Cardiac septum (tissue), 1 donor: Measurements from ENCODE around the gene CINP. TPM values are rescaled to one million over a fixed set of nuclear protein-coding genes. Genes with fewer than 3 reads are reported as not detected.
"Not testable (repeated sequence)": the region's sequence is repeated elsewhere in the genome, so short reads cannot be mapped to it uniquely, and the experiment has no call there.

ENCODE experiments used
- DNase-seq: peaks from one replicate; pipeline ENCODE4 v3.0.0-alpha.2; 2020; ENCODE audit warnings: low spot score
- intact Hi-C: fragments of 100-400 bp; cut with DNase I; formaldehyde crosslinking; loops from one replicate; pipeline ENCODE4 v1.14.0; 2022
- total RNA-seq: library from RNA; stranded (reverse); fragmentation: NEBNext Ultra II Directional; extraction: Animal tissue kit (Norgen Biotek cat#: 25700); gene quantifications from one replicate; pipeline ENCODE4 v1.2.1, GENCODE V29; 2021
- donor health status: DM: no; HTN: no; CAD: no.

The CINP gene
- total RNA-seq, 1 donor from 2014 or later, result 24.5 TPM

GRCh38 chr14:102360388-102360787 is 2.3 kb downstream of the CINP start:
- DNase-seq, result no peak
- intact Hi-C loops, result loop anchor here (5.0 kb wide), 1 partner anchor 38 kb away; no protein-coding TSS in a partner anchor

DNA sequence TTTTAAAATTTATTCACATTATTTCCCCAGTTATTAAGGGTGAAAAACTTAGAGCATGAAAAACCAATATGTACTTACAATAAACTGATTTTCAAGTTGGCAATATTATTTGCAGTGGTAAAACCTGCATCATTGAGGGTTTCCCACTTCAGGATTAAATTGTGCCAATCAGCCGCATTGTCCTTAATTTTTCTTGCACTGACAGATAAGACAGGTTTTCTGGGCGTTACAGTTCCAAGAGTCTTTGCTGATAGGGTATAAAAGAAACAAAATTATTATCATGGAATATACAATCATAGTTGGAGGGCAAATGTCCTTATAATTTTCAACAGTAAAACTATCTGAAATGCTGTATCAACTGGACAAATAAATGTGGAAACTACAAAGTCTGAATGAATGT is 3.3 kb downstream of the CINP start:
- no peak for DNase-seq
- intact Hi-C loops, result no loop called here

GRCh38 chr14:102356280-102356679 is 6.4 kb downstream of the CINP start:
- DNase-seq, result no peak
- intact Hi-C loops, result no loop called here

DNA sequence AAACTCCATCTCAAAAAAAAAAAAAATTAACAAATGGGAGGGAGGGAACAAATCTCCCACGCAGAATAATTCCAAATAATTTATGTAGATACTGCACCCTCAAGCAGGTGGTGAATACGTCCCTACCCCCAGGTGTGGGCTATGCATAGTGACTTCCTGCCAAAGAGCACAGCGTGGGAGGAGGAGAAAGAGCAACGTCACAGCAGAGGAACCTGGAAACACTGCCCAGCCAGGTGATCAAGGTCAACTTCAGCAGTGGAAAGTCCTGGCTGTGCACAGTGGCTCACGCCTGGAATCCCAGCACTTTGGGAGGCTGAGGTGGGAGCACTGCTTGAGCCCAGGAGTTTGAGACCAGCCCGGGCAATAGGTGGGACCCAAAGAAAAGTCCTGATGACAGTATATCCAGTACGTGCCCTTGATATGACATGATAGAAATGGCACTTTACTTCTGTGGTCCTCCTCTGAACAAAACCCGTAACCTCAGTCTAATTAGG is 9.5 kb downstream of the CINP start:
- intact Hi-C loops, result no loop called here
- no peak for DNase-seq

GRCh38 chr14:102352213-102352612 is 10.5 kb downstream of the CINP start:
- intact Hi-C loops, result no loop called here
- no peak for DNase-seq

DNA sequence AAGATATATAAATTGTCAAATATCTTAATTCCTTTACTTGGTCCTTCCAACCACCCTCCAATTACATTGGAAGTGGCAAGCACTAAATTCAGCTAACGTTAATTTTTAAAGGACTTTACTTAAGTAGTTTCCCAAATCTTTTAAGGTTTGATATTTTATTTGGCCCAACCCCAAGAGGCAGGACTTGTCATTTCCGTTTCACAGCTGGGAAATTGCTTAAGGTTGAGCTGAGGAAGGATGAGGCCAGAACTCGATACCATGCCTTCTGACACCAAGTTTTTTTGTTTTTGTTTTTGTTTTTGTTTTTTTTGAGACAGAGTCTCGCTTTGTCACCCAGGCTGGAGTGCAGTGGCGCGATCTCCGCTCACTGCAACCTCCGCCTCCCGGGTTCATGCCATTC is 11.1 kb downstream of the CINP start:
- intact Hi-C loops, DNase-seq: not testable (repeated sequence)

DNA sequence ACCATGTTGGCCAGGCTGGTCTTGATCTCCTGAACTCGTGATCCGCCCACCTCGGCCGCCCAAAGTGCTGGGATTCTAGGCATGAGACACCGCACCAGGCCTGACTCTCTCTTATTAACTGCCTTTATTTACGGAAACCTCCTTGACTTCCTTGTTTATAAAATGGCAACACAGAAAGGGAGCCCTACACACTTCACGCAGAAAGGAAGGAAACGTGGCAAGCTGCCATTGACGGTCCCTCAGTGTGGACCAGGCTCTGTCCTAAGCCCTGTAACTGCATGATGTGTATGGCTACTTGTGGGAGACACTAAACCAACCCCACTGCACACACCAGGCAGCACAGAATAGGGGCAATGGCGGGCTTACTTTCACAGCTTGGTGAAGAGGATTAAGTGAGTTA is 11.7 kb downstream of the CINP start:
- peak; percentile 81 for DNase-seq
- intact Hi-C loops, result no loop called here

DNA sequence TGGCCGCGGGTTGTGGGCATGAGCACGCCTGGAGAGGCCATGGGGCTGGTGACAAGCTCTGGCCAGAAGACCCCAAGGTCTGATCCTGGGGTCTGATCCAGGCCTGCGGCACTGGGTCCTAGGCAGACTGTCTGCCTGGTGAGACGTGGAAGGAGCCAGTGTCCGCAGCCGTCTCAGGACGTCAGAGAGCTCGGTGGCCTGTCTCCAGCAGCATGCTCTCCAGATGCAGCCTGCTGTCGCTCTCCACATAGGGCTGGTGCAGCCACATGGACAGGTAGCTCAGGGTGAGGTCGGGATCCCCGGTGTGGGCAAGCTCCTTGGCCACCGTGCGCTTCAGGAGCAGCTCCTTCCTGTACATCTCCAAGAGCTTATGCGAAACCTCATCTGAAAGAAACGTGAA is 14.3 kb downstream of the CINP start:
- intact Hi-C loops, result no loop called here
- no peak for DNase-seq

- intact Hi-C loops, result no loop called here
- no peak for DNase-seq
These were observed 16.0 kb downstream of the CINP start for GRCh38 chr14:102346645-102347044.

- intact Hi-C loops, result no loop called here
- no peak for DNase-seq
These were observed 17.5 kb downstream of the CINP start for GRCh38 chr14:102345232-102345631.

- DNase-seq, result no peak
- intact Hi-C loops, result no loop called here
These were observed 18.2 kb downstream of the CINP start for GRCh38 chr14:102344485-102344884.

- DNase-seq, result no peak
- intact Hi-C loops, result no loop called here
These were observed 18.6 kb downstream of the CINP start for GRCh38 chr14:102344084-102344483.

DNA sequence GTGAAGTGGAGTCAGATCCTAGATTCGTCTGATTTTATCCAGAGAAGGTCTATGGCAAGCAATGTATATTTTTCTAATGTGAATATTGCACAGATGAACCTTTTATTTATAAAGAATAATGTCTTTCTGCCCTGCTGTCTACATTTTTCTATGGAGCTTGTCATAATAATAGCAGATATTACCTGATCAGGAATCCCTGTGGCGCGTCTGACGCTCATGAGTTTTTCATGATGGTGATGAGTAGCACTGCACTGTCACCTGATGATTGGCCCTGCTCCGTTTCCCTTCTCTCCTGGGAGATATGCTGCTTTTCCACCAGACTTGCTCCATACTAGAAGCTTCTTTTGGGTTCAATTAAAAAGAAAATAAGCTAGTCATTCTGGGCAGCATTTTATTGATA is 20.5 kb downstream of the CINP start:
- intact Hi-C loops, result no loop called here
- DNase-seq, result no peak

DNA sequence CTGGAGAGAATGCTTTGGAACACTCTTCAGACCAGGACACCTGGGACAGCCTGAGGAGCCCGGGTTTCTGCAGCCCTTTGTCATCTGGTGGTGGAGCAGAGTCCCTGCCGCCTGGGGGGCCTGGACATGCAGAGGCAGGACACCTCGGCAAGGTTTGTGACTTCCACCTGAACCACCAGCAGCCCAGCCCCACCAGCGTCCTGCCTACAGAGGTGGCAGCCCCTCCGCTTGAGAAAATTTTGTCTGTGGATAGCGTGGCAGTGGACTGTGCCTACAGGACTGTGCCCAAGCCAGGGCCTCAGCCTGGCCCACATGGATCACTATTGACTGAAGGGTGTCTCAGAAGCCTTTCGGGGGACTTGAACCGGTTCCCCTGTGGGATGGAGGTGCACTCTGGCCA is 21.1 kb downstream of the CINP start:
- intact Hi-C loops, result no loop called here

GRCh38 chr14:102338724-102339123 is 24.0 kb downstream of the CINP start:
- DNase-seq, result no peak
- intact Hi-C loops, result no loop called here

More for the DNA sequence above, 21.1 kb downstream of the CINP start:
- DNase-seq, result no peak

GRCh38 chr14:102335163-102335562 is 27.5 kb downstream of the CINP start:
- intact Hi-C loops, result no loop called here
- no peak for DNase-seq

DNA sequence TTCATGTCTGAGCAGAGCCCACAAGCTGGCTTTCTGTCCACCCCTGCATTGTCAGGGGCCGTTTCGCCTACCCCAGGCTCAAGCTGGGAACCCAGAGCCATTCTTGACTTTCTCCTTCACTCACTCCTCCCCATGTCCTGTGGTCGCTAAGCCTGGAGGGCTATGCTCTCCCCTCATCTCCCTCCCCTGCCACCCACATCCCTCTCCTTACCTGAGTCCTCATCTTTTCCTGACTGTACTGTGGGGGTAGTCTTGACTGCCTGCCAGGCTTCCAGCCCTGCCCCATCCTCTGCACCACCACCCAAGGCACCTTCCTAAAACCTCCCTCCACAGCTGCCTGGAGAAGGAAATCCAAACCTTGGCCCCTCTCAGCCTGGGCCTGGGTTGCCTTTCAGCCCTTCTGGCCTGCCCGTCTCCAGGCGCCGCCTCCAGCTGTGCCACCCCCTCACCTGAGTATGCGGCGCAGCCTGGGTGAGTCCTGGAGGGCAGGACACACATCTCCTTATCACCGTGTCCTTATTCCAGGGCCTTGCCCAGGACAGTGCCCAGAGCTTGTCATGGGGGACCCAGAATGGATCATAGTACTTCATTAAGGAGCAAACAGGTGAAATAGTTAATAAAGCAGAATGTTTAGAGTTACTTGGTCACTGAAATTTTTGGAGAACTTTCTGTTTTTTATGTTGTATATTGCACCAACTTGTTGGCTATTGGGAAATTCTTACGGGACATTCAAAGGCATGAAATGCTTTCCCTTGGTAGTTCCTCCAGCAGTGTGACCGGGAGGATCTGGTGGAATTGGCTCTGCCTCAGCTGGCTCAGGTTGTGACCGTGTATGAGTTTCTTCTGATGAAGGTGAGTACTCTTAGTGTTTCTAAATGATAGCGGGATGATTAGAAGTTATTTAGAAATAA is 28.6 kb downstream of the CINP start:
- DNase-seq, result no peak
- intact Hi-C loops, result no loop called here

DNA sequence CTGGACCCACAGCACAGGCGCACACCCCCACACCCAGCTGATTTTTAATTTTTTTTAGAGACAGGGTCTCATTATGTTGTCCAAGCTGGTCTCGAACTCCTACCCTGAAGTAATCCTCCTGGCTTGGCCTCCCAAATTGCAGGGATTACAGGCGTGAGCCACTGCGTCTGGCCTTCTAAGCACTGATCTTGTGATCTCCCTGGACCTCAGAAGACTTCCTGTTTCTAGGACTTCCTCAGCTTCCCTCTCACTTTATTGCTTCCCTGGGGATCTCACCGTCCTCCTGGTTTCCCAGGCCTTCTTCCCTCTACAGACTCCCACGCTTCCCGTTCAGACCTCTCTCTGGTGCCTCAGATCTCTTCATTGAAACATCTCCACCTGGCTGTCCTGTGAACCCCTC is 29.3 kb downstream of the CINP start:
- no peak for DNase-seq
- intact Hi-C loops, result no loop called here

DNA sequence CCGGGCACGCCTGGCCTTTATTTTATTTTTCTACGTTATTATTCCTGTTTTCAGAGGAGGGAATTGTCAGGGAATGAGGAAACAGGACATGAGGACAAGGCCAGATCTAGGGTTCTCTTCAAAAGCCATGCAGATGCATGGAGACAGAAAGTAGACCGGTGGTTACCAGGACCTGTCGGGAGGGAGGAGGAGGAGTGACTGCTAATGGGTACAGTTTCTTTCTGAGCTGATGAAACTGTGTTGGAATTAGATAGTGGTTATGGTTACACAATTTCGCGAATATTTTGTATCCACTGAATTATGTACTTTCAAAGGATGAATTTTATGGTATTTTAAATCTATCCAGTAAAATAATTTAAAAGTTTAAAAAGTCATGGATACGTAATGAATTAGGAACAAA is 31.9 kb downstream of the CINP start:
- no peak for DNase-seq
- intact Hi-C loops, result no loop called here

- intact Hi-C loops, DNase-seq: not testable (repeated sequence)
These were observed 33.3 kb downstream of the CINP start for GRCh38 chr14:102329381-102329780.

DNA sequence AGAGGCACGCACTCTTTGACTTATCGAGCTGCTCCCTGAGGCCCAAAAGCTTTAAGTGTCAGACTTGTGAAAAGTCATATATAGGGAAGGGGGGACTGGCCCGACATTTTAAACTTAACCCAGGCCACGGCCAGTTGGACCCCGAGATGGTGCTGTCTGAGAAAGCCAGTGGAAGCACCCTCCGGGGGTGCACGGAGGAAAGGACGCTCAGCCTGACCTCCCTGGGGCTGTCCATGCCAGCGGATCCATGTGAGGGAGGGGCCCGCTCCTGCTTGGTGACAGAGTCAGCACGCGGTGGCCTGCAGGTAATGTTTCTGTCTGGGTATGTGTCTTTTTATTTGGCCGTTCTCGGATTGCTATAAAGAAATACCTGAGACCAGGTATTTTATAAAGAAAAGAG is 36.1 kb downstream of the CINP start:
- intact Hi-C loops, result no loop called here
- no peak for DNase-seq
